Spleen (tissue), 11 donors: Measurements from ENCODE around the gene CMIP. TPM values are rescaled to one million over a fixed set of nuclear protein-coding genes. Genes with fewer than 3 reads are reported as not detected.
A peak's percentile ranks its signal among the peaks of the same experiment; 100 is the strongest.

ENCODE experiments used
- DNase-seq: peaks from one replicate; pipeline ENCODE4 v3.0.0-alpha.2; 2020
- H3K27ac ChIP-seq, 8 donors: fragments of 200-600 bp; sonication (generic) in 7 of 8; 1 replicate in 4 of 8; 2 replicates in 4 of 8; pipeline versions ENCODE4 v1.5.0 to v1.8.0; 2016 to 2021; ENCODE audit warnings: inconsistent platforms in 4 of 8, mild to moderate bottlenecking in 4 of 8, moderate library complexity in 1 of 8
- H3K27me3 ChIP-seq, 7 donors: fragments of 200-600 bp; sonication (generic) in 6 of 7; replicated peaks in 1 of 7; 1 replicate in 4 of 7; 2 replicates in 3 of 7; pipeline versions ENCODE4 v1.5.0 to v1.8.0; 2016 to 2021; ENCODE audit warnings: inconsistent platforms in 3 of 7, mild to moderate bottlenecking in 1 of 7
- H3K36me3 ChIP-seq, 6 donors: fragments of 200-600 bp; sonication (generic) in 5 of 6; 1 replicate in 4 of 6; 2 replicates in 2 of 6; pipeline versions ENCODE4 v1.5.0 to v1.8.0; 2016 to 2021; ENCODE audit warnings: inconsistent platforms in 2 of 6
- H3K4me1 ChIP-seq, 6 donors: fragments of 200-600 bp; sonication (generic) in 5 of 6; 1 replicate in 3 of 6; 2 replicates in 3 of 6; pipeline versions ENCODE4 v1.5.0 to v1.8.0; 2016 to 2021; ENCODE audit warnings: inconsistent platforms in 3 of 6
- H3K4me3 ChIP-seq, 8 donors: fragments of 200-600 bp; sonication (generic) in 7 of 8; 1 replicate in 4 of 8; 2 replicates in 4 of 8; pipeline versions ENCODE4 v1.5.0 to v1.8.0; 2016 to 2021; ENCODE audit warnings: inconsistent platforms in 4 of 8, mild to moderate bottlenecking in 4 of 8, moderate library complexity in 2 of 8
- H3K9me3 ChIP-seq, 8 donors: fragments of 200-600 bp; sonication (generic) in 7 of 8; 1 replicate in 4 of 8; 2 replicates in 4 of 8; pipeline versions ENCODE4 v1.5.0 to v1.8.0; 2016 to 2021; ENCODE audit warnings: inconsistent platforms in 4 of 8
- POLR2A ChIP-seq, 3 donors: fragments of 450-650 bp; IDR thresholded peaks; one replicate each; pipeline ENCODE4 v1.5.1; 2017; ENCODE audit warnings: antibody characterized with exemption in 3 of 3, mild to moderate bottlenecking in 1 of 3
- POLR2AphosphoS5 ChIP-seq, 3 donors: sonication (generic); formaldehyde crosslinking; IDR thresholded peaks; one replicate each; pipeline ENCODE4 v1.5.1; 2017; ENCODE audit warnings: antibody characterized with exemption in 3 of 3
- WGBS, 5 donors: extraction: QIAGEN DNeasy Blood & Tissue Kit in 3 of 5; methylation state at CpG; one replicate each; pipeline versions ENCODE4 v1.1.5 to v1.1.7; 2013 to 2018; 5-methylcytosine and 5-hydroxymethylcytosine counted together
- intact Hi-C: fragments of 100-400 bp; cut with DNase I; formaldehyde crosslinking; loops from one replicate; pipeline ENCODE4 v1.15.0; 2023; ENCODE audit warnings: low total_unique reads
- polyA plus RNA-seq, 3 donors: library from polyadenylated mRNA; stranded (reverse); fragments of 200-250 nt; gene quantifications; one replicate each; pipeline ENCODE4 v1.2.1, GENCODE V29; 2013
- total RNA-seq, 7 donors: library from RNA; depleted of rRNA in 3 of 7; stranded (reverse); fragments of >200 nt in 3 of 7; fragmentation: NEBNext Ultra II Directional in 4 of 7; extraction: Animal tissue kit (Norgen Biotek cat#: 25700) in 4 of 7; gene quantifications; one replicate each; pipeline versions ENCODE4 v1.1.0 to v1.2.1, GENCODE V29; 2016 to 2021
- TF ChIP-seq, protein P1 (sequence below), 11 experiments: fragments of 200-600 bp in 7 of 11; fragments of 450-650 bp in 4 of 11; sonication (generic) in 4 of 11; IDR thresholded peaks in 8 of 11; conservative IDR thresholded peaks in 3 of 11; 1 replicate in 7 of 11; 2 replicates in 4 of 11; pipeline versions ENCODE4 v1.4.0 to v1.8.0; 2016 to 2021; ENCODE audit warnings: antibody characterized with exemption in 11 of 11, inconsistent platforms in 4 of 11, mild to moderate bottlenecking in 1 of 11
- donor health status: healthy with polysubstance abuse.
- donor health status: DM: no; HTN: no; CAD: no; lungs with moderate emphysema.
- donor health status: DM: no; HTN: no; CAD: no.
- donor health status: Bipolar disorder and iron deficiency.
- donor health status: healthy.
- donor health status: DM: no; HTN: no; CAD: no.
- donor health status: DM: yes; HTN: yes; CAD: no.

CMIP gene
- total and polyA plus RNA-seq, 10 donors: 6.0 to 107 (median 63.6) TPM

DNA sequence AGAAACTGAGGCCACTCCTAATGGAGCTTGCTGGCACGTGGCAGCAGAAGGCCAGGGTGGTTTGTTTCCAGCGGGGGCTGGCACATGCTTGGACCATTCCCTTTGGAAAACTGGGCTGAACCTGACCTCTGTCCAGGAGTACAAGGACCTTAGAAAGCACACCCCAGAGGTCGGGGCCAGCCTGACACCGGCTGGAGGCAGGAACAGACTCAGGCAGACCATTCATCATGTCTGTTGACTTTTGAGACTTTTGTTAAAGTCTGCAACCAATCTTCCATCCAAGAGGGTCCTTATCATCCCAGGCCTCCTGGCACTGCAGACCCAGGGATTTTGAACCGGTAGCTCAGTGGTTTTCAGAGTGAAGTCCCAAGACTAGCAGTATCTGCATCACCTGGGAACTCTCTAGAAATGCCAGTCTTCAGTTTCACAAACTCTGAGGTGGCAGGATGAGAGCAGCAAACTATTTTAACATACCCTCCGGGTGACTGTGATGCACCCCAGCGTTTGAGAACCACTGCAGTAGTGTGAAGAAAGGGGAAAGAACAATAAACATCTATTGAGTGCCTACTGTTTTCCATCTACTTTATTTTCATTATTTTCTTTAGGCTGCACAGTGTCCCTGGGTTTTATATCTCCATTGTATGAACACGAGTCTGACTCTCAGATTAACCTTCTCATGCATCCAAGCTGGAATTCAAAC lies 189.2 kb downstream of the CMIP start:
- no peak for DNase-seq
- H3K4me1 ChIP-seq: peaks cover 0 to 84% (median 55%) of the 10 kb centered on the region in 6 donors
- 56 to 66% (median 57%) methylated on average over 8 of the region's 8 CpGs for WGBS, 5 donors
- no peaks in the 10 kb centered on the region for H3K9me3 ChIP-seq
- no peak overlapping the region for H3K4me3 ChIP-seq
- H3K27me3 ChIP-seq: no peaks in the 10 kb centered on the region
- TF ChIP-seq, protein P1, sequence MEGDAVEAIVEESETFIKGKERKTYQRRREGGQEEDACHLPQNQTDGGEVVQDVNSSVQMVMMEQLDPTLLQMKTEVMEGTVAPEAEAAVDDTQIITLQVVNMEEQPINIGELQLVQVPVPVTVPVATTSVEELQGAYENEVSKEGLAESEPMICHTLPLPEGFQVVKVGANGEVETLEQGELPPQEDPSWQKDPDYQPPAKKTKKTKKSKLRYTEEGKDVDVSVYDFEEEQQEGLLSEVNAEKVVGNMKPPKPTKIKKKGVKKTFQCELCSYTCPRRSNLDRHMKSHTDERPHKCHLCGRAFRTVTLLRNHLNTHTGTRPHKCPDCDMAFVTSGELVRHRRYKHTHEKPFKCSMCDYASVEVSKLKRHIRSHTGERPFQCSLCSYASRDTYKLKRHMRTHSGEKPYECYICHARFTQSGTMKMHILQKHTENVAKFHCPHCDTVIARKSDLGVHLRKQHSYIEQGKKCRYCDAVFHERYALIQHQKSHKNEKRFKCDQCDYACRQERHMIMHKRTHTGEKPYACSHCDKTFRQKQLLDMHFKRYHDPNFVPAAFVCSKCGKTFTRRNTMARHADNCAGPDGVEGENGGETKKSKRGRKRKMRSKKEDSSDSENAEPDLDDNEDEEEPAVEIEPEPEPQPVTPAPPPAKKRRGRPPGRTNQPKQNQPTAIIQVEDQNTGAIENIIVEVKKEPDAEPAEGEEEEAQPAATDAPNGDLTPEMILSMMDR (IDR thresholded peaks at IDR 0.05 in 8 of 11, conservative IDR thresholded peaks at IDR 0.05 in 3 of 11): no peak
- TF ChIP-seq POLR2A (IDR thresholded peaks at IDR 0.05): no peak
- no peak for TF ChIP-seq POLR2AphosphoS5 (IDR thresholded peaks at IDR 0.05)
- H3K36me3 ChIP-seq: peaks cover 0 to 18% (median 0%) of the 10 kb centered on the region in 6 donors
- H3K27ac ChIP-seq: peak overlapping the region in 3 of 8 donors; percentile 73 to 80 (median 74)
- intact Hi-C loops: no loop called here

DNA sequence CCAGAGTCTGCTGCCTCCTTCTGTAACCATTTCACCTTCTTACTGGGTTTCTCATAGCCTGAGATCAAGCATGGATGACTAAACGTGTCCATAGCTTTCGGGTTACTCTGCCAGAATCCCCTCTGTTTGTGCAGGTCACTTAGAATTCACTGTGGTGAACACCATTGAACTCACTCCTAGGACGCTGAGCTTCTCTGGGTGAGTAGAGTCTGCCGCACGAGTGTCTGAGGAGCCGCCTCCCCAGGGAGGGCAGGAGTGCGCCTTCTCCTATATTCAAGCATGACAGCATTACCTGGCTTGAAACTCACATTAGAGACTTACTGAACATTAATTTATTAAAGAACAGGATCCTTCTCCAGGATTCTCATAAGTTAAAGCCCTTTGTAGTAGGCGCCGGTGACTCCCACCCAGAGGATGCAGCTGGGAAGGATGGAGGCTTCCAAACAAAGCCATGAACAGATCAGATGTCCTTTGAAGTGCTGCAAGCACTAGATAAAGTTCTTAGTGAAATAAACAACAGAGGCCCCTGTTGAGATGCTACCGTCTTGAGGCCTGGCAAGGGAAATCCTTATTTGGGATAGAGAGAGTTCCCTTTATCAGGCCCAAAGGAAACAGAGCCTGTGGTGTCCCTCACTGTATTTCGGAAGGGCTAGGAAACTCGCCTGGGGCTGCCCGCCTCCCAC lies 189.9 kb downstream of the CMIP start:
- no peak for DNase-seq
- peak overlapping the region in 3 of 8 donors; percentile 38 to 80 (median 73) for H3K27ac ChIP-seq
- H3K36me3 ChIP-seq: peaks cover 0 to 18% (median 0%) of the 10 kb centered on the region in 6 donors
- TF ChIP-seq POLR2A (IDR thresholded peaks at IDR 0.05): no peak
- TF ChIP-seq, protein P1 (IDR thresholded peaks at IDR 0.05 in 8 of 11, conservative IDR thresholded peaks at IDR 0.05 in 3 of 11): no peak
- no peak for TF ChIP-seq POLR2AphosphoS5 (IDR thresholded peaks at IDR 0.05)
- intact Hi-C loops: no loop called here
- H3K4me1 ChIP-seq: peaks cover 0 to 91% (median 58%) of the 10 kb centered on the region in 6 donors
- no peaks in the 10 kb centered on the region for H3K9me3 ChIP-seq
- no peaks in the 10 kb centered on the region for H3K27me3 ChIP-seq
- no peak overlapping the region for H3K4me3 ChIP-seq
- 51 to 70% (median 59%) methylated on average over 13 of the region's 13 CpGs for WGBS, 5 donors

DNA sequence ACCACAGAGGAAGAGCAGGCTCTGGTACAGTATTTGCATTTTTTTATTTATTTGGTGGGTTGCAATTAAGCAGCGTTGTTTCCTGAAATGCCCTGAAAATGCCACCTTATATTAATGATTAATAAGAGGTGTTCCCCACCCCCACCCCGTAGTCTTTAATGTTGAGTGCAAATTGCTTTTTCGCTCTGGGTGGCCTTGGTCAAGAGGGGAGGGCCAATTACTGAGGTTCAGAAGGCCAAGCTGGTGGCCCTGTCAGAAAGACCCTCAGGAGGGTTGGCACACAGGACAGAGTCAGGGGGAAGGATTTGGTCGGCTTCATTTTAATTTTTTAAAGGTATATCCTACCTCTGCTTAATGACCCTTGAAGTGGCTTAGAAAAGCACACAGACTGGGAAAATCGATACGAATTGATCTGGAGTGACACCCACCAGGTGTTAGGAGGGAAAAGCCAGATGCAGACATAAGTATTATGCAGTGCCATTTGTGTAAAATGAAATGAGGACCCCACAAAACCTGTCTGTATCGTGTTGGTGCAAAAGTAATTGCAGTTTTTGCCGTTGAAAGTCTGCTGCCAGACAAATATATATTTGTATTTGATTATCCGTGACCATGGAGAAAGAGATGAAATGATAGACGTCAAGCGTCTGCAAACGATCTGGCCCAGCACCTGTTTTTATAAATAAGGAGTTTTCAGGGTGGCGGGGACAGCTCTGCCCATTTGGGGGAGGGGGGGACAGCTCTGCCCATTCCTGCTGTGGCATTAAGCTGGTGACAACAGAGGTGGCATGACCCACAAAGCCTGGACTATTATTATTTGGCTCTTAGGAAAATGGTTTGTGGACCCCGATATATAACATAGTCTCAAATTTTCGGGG lies 190.7 kb downstream of the CMIP start:
- no peaks in the 10 kb centered on the region for H3K27me3 ChIP-seq
- no peaks in the 10 kb centered on the region for H3K9me3 ChIP-seq
- 75 to 81% (median 81%) methylated on average over 15 of the region's 15 CpGs for WGBS, 5 donors
- no peak overlapping the region for H3K4me3 ChIP-seq
- no peak for DNase-seq
- intact Hi-C loops: no loop called here
- no peak for TF ChIP-seq POLR2A (IDR thresholded peaks at IDR 0.05)
- TF ChIP-seq, protein P1 (IDR thresholded peaks at IDR 0.05 in 8 of 11, conservative IDR thresholded peaks at IDR 0.05 in 3 of 11): no peak
- H3K36me3 ChIP-seq: peaks cover 0 to 12% (median 0%) of the 10 kb centered on the region in 6 donors
- H3K27ac ChIP-seq: peak overlapping the region in 1 of 8 donors; percentile 73
- H3K4me1 ChIP-seq: peaks cover 0 to 96% (median 61%) of the 10 kb centered on the region in 6 donors
